ENCODE results near the gene HPS5.

Gene HPS5

DNA sequence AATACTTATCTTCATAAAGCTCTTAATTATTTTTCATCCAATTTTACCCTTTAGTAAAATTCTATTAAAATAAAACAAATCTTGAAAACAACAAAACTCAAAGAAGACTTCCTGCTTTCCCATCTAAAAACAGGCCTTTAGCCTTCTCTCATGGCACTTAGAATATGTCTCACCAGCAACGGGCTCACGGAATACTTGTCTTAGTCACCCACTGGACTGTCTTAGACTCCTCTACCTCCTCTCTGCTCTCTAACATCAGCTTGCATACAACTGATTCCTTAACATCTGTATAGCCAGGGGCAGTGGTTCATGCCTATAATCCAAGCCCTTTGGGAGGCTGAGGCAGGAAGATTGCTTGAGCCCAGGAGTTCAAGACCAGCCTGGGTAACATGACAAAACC, 13.7 kb downstream of the HPS5 start:
- H3K36me3 ChIP-seq, result peaks cover 40 to 72% (median 67%) of the 10 kb centered on the region in 3 donors
- intact Hi-C loops (cut with DNase I; ENCODE audit: low total_unique reads), result no loop called here
- peaks cover 0 to 24% (median 16%) of the 10 kb centered on the region in 4 donors for H3K4me1 ChIP-seq
- no peaks in the 10 kb centered on the region for H3K9me3 ChIP-seq
- no peaks in the 10 kb centered on the region for H3K27me3 ChIP-seq
- no peak for DNase-seq
- peak overlapping the region; percentile 6 to 25 for H3K27ac ChIP-seq
- TF ChIP-seq, protein P1, sequence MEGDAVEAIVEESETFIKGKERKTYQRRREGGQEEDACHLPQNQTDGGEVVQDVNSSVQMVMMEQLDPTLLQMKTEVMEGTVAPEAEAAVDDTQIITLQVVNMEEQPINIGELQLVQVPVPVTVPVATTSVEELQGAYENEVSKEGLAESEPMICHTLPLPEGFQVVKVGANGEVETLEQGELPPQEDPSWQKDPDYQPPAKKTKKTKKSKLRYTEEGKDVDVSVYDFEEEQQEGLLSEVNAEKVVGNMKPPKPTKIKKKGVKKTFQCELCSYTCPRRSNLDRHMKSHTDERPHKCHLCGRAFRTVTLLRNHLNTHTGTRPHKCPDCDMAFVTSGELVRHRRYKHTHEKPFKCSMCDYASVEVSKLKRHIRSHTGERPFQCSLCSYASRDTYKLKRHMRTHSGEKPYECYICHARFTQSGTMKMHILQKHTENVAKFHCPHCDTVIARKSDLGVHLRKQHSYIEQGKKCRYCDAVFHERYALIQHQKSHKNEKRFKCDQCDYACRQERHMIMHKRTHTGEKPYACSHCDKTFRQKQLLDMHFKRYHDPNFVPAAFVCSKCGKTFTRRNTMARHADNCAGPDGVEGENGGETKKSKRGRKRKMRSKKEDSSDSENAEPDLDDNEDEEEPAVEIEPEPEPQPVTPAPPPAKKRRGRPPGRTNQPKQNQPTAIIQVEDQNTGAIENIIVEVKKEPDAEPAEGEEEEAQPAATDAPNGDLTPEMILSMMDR (IDR thresholded peaks at IDR 0.05), result no peak
- no peak overlapping the region for H3K4me3 ChIP-seq

DNA sequence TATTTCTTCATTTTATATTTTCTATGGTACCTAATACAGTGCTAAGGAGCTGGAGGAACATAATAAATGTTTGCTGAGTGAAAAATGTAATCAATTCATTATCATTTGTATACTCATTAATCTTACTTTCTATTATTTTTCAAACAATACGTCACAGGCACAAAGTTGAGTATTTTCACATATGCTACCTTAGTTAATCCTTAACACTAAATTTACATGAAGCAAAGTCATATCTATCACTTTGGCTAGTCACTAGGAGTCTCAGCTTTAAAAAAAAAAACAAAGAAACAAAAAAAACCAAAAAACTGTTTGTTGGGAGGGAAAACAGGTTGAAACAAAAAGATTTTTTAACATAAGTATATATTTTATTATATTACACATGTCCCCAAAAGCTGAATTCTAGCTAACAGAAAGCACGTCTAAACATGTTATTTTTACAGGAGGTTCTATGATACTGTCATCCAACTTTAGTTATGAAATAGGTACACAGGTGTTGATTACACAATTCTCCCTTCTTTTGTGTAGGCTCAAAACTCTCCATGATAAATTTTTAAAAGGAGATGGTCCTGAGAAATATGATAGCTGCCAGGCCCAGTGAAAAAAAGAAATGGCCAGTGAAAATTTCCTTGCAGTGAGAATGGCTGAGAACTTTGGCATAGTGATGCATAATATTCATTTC, 14.3 kb downstream of the HPS5 start:
- TF ChIP-seq, protein P1 (IDR thresholded peaks at IDR 0.05), result no peak
- H3K4me1 ChIP-seq, result peaks cover 0 to 17% (median 11%) of the 10 kb centered on the region in 4 donors
- H3K27ac ChIP-seq, result peak overlapping the region; percentile 6 to 12
- intact Hi-C loops (cut with DNase I; ENCODE audit: low total_unique reads), result no loop called here
- DNase-seq, result no peak
- peaks cover 40 to 78% (median 74%) of the 10 kb centered on the region in 3 donors for H3K36me3 ChIP-seq
- H3K9me3 ChIP-seq, result no peaks in the 10 kb centered on the region
- no peaks in the 10 kb centered on the region for H3K27me3 ChIP-seq
- no peak overlapping the region for H3K4me3 ChIP-seq

DNA sequence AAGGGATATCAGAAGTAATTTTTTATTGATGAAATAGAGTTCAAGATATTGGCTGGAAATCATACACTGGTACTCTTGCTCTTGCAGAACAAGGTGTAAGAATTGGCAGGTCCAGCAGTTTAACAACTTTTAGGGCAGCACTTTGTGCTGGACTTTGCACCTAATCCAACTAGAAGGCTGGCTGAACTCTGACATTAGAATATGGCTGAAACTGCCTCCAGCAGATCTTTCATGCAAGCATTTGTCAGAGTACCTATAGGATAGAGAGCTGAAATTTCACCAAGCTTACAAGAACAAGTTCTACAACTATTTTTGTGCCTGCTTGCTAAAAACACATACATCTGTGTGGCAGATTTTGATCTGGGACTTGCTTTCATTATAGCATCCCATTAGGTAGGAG, 17.2 kb downstream of the HPS5 start:
- Histone ChIP-seq H3K4me3 (no peak overlapping the region), H3K27ac (no peak overlapping the region), H3K36me3 (peaks cover 29 to 96% (median 83%) of the 10 kb centered on the region in 3 donors), H3K4me1 (no peaks in the 10 kb centered on the region), H3K9me3 (no peaks in the 10 kb centered on the region), H3K27me3 (no peaks in the 10 kb centered on the region)
- TF ChIP-seq, protein P1 (IDR thresholded peaks at IDR 0.05), result no peak
- DNase-seq, result no peak
- intact Hi-C loops (cut with DNase I; ENCODE audit: low total_unique reads), result no loop called here

DNA sequence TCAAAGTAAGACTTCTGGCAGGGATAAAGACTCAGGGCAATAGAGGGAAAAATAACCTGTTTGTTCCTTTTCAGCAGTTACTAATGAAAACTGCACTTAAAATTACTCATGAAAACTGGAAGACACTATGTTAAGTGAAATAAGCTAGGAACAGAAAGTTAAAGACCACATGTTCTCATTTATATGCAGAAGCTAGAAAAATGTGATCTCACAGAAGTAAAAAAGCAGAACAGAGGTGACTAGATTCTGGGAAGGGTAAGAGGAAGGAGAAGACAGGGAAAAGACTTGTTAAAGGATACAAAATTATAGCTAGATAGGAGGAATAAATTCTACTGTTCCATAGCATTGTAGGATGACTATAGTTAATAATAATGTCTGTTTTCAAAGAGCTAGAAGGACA, 22.2 kb downstream of the HPS5 start:
- no peaks in the 10 kb centered on the region for H3K27me3 ChIP-seq
- H3K4me3 ChIP-seq, result no peak overlapping the region
- TF ChIP-seq, protein P1 (IDR thresholded peaks at IDR 0.05), result no peak
- no peaks in the 10 kb centered on the region for H3K9me3 ChIP-seq
- H3K36me3 ChIP-seq, result peaks cover 43 to 98% (median 82%) of the 10 kb centered on the region in 3 donors
- DNase-seq, result no peak
- intact Hi-C loops (cut with DNase I; ENCODE audit: low total_unique reads), result loop anchor here (10.0 kb wide), 1 partner anchor 195 kb away; no protein-coding TSS in a partner anchor
- no peaks in the 10 kb centered on the region for H3K4me1 ChIP-seq
- no peak overlapping the region for H3K27ac ChIP-seq

DNA sequence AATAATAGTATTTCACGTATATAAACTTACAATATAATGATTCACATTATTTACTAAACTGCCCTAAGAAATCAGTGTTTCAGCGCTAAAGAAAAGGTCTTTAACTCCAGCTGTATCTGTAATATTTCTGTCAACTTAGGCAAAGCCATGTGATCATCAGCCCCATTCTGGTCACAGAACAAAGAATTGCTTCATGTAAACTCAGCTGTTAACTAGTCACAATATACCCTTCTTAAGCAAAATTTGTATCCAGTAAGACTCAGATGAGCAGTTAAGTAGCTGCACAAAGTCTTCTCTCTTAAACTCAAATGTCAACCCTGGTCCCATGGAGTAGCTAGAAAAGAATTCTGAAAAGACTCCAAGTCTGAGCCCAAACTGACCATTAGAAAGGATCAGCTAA, 26.6 kb downstream of the HPS5 start:
- TF ChIP-seq, protein P1 (IDR thresholded peaks at IDR 0.05), result no peak
- Histone ChIP-seq H3K27me3 (no peaks in the 10 kb centered on the region), H3K4me3 (no peak overlapping the region), H3K27ac (no peak overlapping the region), H3K4me1 (no peaks in the 10 kb centered on the region), H3K36me3 (peaks cover 82 to 100% (median 84%) of the 10 kb centered on the region in 3 donors), H3K9me3 (no peaks in the 10 kb centered on the region)
- intact Hi-C loops (cut with DNase I; ENCODE audit: low total_unique reads), result loop anchor here (10.0 kb wide), 1 partner anchor 199 kb away; no protein-coding TSS in a partner anchor
- no peak for DNase-seq
